Glutamatergic neuron (in vitro differentiated cells): ENCODE measurements around the gene AUTS2. TPM values are rescaled to one million over a fixed set of nuclear protein-coding genes. Genes with fewer than 3 reads are reported as not detected.
"Not testable (repeated sequence)": the region's sequence is repeated elsewhere in the genome, so short reads cannot be mapped to it uniquely, and the experiment has no call there.

Experiments
- DNase-seq: peaks from one replicate; pipeline ENCODE4 v3.0.0; 2022
- H3K27ac Mint-ChIP-seq: one replicate; pipeline ENCODE4 v1.8.0; 2020; ENCODE audit warnings: mild to moderate bottlenecking, mixed read lengths, inconsistent platforms; ENCODE audit not compliant: unreplicated experiment
- H3K27me3 Mint-ChIP-seq: one replicate; pipeline ENCODE4 v1.8.0; 2020; ENCODE audit warnings: mild to moderate bottlenecking, moderate library complexity, mixed read lengths, inconsistent platforms; ENCODE audit not compliant: unreplicated experiment
- H3K36me3 Mint-ChIP-seq: one replicate; pipeline ENCODE4 v1.8.0; 2020; ENCODE audit warnings: mild to moderate bottlenecking, mixed read lengths, inconsistent platforms; ENCODE audit not compliant: unreplicated experiment
- H3K4me1 Mint-ChIP-seq: one replicate; pipeline ENCODE4 v1.8.0; 2020; ENCODE audit warnings: mild to moderate bottlenecking, low read depth, mixed read lengths, inconsistent platforms; ENCODE audit not compliant: unreplicated experiment
- H3K4me3 Mint-ChIP-seq: one replicate; pipeline ENCODE4 v1.8.0; 2020; ENCODE audit warnings: mild to moderate bottlenecking, mixed read lengths, inconsistent platforms; ENCODE audit not compliant: unreplicated experiment
- H3K9me3 Mint-ChIP-seq: one replicate; pipeline ENCODE4 v1.8.0; 2020; ENCODE audit warnings: mild to moderate bottlenecking, moderate library complexity, mixed read lengths, inconsistent platforms; ENCODE audit not compliant: unreplicated experiment
- total RNA-seq: library from RNA; stranded (reverse); fragmentation: NEBNext Ultra II Directional; extraction: Animal tissue kit (Norgen Biotek cat#: 25700); gene quantifications from one replicate; pipeline ENCODE4 v1.2.1, GENCODE V29; 2021; ENCODE audit not compliant: unreplicated experiment
- TF ChIP-seq, protein P1 (sequence below): fragments of 200-600 bp; sonication (generic); IDR thresholded peaks from one replicate; pipeline ENCODE4 v1.5.0; 2021; ENCODE audit not compliant: partially characterized antibody, unreplicated experiment

The AUTS2 gene
- total RNA-seq, 1 donor from 2014 or later: 300 TPM

GRCh38 chr7:70271617-70272081 is 673.4 kb downstream of the AUTS2 start:
- Mint-ChIP-seq H3K9me3 (no peaks in the 10 kb centered on the region), H3K27ac (no peak overlapping the region), H3K36me3 (no peaks in the 10 kb centered on the region), H3K4me3 (no peak overlapping the region), H3K4me1 (peaks cover 15% of the 10 kb centered on the region), H3K27me3 (peaks cover 5% of the 10 kb centered on the region)
- TF ChIP-seq, protein P1, sequence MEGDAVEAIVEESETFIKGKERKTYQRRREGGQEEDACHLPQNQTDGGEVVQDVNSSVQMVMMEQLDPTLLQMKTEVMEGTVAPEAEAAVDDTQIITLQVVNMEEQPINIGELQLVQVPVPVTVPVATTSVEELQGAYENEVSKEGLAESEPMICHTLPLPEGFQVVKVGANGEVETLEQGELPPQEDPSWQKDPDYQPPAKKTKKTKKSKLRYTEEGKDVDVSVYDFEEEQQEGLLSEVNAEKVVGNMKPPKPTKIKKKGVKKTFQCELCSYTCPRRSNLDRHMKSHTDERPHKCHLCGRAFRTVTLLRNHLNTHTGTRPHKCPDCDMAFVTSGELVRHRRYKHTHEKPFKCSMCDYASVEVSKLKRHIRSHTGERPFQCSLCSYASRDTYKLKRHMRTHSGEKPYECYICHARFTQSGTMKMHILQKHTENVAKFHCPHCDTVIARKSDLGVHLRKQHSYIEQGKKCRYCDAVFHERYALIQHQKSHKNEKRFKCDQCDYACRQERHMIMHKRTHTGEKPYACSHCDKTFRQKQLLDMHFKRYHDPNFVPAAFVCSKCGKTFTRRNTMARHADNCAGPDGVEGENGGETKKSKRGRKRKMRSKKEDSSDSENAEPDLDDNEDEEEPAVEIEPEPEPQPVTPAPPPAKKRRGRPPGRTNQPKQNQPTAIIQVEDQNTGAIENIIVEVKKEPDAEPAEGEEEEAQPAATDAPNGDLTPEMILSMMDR: no peak
- DNase-seq: no peak

GRCh38 chr7:70275570-70275969 is 677.3 kb downstream of the AUTS2 start:
- H3K9me3 Mint-ChIP-seq, H3K36me3 Mint-ChIP-seq, H3K27me3 Mint-ChIP-seq, H3K4me3 Mint-ChIP-seq, H3K27ac Mint-ChIP-seq, H3K4me1 Mint-ChIP-seq, DNase-seq: not testable (repeated sequence)

DNA sequence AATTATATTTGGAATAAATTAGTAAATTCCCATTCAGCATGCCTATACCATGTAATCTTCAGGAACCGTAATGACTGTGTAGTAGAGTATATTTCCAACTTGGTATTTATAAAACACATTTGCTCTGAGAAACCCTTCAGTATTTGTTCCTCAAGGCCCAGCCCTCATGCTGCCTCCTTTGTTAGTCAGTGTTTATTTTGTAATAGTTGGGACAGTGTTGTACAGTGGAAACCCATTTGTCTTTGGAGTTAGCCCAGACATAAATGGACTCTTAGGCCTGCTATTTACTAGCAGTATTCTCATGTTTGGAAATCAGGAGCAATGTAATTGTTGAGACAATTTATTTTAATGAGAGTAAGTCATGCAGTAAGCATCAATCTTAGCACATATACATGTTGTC is 686.9 kb downstream of the AUTS2 start:
- TF ChIP-seq, protein P1: no peak
- DNase-seq: no peak
- Mint-ChIP-seq H3K27me3 (no peaks in the 10 kb centered on the region), H3K36me3 (no peaks in the 10 kb centered on the region), H3K9me3 (peaks cover 1% of the 10 kb centered on the region), H3K4me3 (no peak overlapping the region), H3K27ac (no peak overlapping the region), H3K4me1 (no peaks in the 10 kb centered on the region)

- DNase-seq: no peak
- H3K4me3 Mint-ChIP-seq: no peak overlapping the region
- no peaks in the 10 kb centered on the region for H3K4me1 Mint-ChIP-seq
- no peak overlapping the region for H3K27ac Mint-ChIP-seq
- TF ChIP-seq, protein P1: no peak
- H3K9me3 Mint-ChIP-seq: peaks cover 1% of the 10 kb centered on the region
- no peaks in the 10 kb centered on the region for H3K36me3 Mint-ChIP-seq
- H3K27me3 Mint-ChIP-seq: no peaks in the 10 kb centered on the region
Measured at GRCh38 chr7:70285854-70286253, 687.6 kb downstream of the AUTS2 start.

- Mint-ChIP-seq H3K36me3 (no peaks in the 10 kb centered on the region), H3K4me3 (no peak overlapping the region), H3K27me3 (no peaks in the 10 kb centered on the region), H3K27ac (no peak overlapping the region), H3K9me3 (no peaks in the 10 kb centered on the region), H3K4me1 (no peaks in the 10 kb centered on the region)
- TF ChIP-seq, protein P1: no peak
- no peak for DNase-seq
Measured at GRCh38 chr7:70288781-70289456, 690.6 kb downstream of the AUTS2 start.
